IPS DF 19.7 (cell line): ENCODE measurements around the gene AGTR1.
"Not testable (repeated sequence)": the region's sequence is repeated elsewhere in the genome, so short reads cannot be mapped to it uniquely, and the experiment has no call there.

Experiments used
- DNase-seq: peaks from one replicate; pipeline ENCODE4 v3.0.0-alpha.2; 2013; ENCODE audit warnings: low read depth, low spot score

AGTR1 gene

DNA sequence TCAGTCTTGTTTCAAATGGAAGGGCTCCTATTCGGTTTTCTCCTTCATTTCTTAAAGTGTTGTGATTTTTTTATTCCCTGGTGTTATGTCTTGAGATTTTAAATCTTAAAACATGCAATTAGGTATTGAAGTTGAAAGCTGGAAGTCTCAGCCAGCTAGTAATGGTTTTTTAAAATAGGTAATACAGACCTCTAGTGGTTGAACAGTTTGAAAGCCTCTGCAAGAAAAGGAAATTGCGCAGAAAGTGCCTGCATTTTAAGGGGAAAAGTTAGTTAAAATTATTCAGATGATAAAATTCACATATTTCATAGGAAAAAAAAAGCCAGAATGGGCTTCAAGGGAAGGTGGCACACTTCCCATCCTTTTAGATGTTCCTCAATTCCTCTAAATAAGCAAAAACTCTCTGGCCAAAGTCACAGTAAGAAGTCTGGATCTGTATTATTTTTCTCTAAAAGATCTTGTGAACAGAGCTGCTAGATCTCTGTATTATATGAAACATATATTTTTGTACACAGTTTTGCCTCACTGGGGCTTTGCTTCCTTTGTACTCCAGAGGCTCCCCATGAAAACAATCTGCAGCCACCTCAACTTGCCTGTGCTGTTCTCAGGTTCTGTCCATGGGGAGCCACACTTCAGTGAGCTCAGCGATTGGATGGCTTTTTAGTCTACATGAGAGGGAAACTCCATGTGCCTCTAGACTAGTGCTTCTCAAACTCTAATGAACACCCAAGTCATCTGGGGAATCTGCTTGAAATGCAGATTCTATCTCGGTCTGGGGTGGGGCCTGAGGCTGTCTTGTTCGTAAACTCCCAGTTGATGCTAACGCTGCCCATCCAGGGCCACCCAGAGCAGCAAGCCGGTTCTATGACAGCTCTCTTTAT is 21.5 kb downstream of the AGTR1 start:
- no peak for DNase-seq

GRCh38 chr3:148720873-148721272 is 23.2 kb downstream of the AGTR1 start:
- DNase-seq = no peak

GRCh38 chr3:148723631-148724030 is 25.9 kb downstream of the AGTR1 start:
- no peak for DNase-seq

DNA sequence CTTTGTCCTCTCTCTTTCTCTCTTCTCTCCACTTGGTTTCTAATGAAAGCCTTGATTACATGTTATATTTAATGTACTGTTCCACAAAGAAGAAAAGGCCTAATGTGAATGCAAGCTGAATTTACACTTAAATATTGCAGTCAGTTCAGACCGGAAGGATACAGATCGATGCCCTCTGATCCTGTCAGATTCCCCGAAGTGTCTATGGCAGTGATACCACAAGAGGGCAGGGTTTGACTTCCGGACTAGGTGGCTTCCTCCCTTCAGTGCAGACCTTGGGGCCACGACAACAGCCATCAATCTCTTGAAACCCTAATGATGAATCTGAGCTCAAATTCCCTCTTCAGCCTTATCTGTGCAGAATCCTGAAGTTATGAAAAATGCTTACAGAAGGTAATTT is 29.5 kb downstream of the AGTR1 start:
- no peak for DNase-seq

DNA sequence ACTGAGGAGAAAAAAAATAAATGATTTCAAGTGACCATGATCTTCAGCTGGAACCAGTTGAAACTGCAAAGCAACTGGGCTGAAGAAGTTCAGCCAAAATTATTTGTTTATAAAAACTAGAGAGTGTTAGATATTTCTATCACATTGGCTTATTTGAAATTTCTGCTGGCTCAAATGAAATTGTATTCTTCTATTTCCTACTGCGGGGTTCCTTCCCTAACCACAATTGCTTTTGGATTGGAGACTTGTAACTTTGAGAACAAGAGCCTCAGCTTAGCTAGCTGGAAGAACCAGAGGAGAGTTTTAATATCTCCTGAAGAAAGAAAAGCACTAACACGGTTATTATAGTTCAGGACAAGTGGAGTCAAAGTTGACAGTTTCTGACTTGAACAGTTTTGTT is 31.1 kb downstream of the AGTR1 start:
- DNase-seq = no peak

- no peak for DNase-seq
Measured at GRCh38 chr3:148729476-148730055, 31.9 kb downstream of the AGTR1 start.

- no peak for DNase-seq
Measured at GRCh38 chr3:148730676-148731075, 33.0 kb downstream of the AGTR1 start.

DNA sequence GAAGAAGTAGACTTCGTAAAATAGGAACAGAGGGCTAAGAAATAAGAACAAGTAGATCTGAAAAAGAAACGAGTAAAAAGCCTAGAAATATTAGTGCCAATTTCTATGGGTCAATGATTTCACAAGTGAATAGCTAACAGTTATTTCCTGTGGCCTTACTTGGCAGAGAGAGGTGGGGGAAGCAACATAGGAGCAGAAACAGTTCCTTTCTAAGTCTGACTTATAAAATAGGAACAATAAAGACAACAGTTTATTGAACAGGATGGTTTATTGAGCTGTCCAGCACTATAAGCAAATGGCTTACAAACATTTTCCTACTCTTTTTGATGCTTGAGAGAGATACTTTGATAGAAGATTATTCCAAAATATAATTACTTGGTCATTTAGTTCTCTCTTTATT is 37.9 kb downstream of the AGTR1 start:
- no peak for DNase-seq

DNA sequence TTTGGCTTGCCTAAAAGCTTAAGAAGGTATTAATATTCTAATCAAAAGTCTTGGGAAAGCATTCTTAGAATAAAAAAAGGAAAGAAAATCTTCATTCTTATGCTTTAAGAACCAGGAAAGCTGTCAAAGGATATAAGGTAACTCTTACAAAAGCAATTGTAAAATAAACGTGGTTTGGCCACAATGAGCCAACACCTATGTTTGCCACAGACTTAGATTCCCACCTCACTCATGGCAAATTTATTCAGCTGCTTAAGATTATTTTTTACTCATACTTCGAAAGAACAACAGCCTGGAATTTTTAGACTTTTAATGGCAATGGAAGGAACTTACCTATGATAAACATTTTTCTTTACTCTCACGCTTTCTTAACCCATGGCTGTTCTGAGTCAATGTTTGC is 38.4 kb downstream of the AGTR1 start:
- DNase-seq = no peak

DNA sequence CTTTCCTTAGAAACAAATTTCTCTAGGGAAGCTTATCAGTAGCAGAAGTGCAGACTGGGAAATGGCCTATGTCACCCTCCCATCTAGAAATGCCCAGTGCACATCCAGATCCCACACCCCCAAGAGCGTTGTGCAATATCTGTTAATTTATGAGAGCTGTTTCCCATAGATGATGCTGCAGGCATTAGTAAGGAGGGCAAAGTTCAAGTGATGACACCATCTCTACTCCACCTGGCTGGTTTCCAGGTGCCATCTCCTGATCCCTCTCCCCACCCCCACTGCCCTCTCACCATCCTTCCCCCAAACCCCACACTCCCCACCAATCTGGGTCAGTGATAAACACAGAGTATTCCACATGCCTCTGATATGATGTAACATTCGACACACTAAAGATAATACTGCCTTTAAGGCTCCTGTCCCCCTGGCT is 39.4 kb downstream of the AGTR1 start:
- DNase-seq = no peak

- DNase-seq = no peak
Measured at GRCh38 chr3:148739720-148740119, 42.0 kb downstream of the AGTR1 start.

- no peak for DNase-seq
Measured at GRCh38 chr3:148740291-148740690, 42.6 kb downstream of the AGTR1 start.

DNA sequence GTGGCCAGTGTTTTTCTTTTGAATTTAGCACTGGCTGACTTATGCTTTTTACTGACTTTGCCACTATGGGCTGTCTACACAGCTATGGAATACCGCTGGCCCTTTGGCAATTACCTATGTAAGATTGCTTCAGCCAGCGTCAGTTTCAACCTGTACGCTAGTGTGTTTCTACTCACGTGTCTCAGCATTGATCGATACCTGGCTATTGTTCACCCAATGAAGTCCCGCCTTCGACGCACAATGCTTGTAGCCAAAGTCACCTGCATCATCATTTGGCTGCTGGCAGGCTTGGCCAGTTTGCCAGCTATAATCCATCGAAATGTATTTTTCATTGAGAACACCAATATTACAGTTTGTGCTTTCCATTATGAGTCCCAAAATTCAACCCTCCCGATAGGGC is 43.5 kb downstream of the AGTR1 start:
- DNase-seq = no peak

DNA sequence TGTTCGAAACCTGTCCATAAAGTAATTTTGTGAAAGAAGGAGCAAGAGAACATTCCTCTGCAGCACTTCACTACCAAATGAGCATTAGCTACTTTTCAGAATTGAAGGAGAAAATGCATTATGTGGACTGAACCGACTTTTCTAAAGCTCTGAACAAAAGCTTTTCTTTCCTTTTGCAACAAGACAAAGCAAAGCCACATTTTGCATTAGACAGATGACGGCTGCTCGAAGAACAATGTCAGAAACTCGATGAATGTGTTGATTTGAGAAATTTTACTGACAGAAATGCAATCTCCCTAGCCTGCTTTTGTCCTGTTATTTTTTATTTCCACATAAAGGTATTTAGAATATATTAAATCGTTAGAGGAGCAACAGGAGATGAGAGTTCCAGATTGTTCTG is 44.4 kb downstream of the AGTR1 start:
- no peak for DNase-seq

- DNase-seq = no peak
Measured at GRCh38 chr3:148746053-148746452, 48.4 kb downstream of the AGTR1 start.

DNA sequence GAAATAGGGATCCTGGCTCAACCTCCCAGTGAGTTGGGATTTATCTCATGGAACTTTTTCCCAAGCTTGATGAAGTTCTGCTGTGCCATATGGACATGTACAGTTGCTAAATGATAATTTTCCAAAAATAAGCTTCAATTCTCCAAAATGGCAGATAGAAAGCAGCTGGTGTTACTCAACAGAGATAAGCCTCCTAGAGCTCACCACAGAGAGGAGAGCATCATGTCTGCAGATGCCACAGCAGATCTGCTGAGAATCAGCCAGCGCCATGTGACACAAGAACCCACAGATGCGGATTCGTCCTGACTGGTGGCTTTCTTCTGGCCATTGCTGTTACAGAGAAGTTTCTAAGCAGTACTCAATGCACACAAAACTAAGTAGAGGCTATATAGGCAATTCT is 50.6 kb downstream of the AGTR1 start:
- DNase-seq = no peak

- DNase-seq = no peak
Measured at GRCh38 chr3:148750296-148750695, 52.6 kb downstream of the AGTR1 start.

- no peak for DNase-seq
Measured at GRCh38 chr3:148751461-148751860, 53.8 kb downstream of the AGTR1 start.

DNA sequence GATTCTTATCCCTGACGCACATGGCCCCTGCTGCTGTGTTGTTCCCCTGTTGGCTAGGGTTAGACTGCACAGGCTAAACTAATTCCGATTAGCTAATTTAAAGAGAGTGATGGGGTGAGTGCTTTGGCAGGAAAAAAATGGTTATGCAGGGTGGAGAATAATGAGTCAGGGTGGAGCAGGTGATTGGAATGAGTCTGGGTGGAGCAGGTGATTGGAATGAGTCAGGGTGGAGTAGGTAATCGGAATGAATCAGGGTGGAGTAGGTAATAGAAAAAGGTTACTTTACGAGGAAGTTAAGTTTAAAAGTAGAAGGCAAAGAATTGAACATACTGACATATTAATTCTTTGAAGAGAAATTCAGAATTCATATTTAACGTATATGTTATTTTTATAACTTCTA is 55.7 kb downstream of the AGTR1 start:
- not testable (repeated sequence) for DNase-seq

DNA sequence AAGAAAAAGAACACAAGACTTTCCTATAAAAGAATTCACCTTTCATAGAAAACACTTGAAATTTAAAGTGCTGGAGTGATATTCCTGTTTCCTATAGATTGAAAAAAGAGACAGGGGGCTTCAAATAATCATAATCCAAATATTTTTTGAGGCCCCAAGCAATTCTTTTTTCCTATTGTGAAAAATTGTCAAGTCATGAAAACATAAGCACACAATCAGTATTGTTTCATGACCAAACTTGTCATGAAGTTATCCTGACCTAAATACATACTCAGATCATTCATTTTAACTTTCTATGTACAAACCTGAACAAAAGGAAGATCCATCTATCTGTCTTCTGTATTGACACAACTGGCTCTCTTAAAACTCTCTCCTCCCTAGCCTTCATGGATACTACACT is 57.9 kb downstream of the AGTR1 start:
- no peak for DNase-seq

- DNase-seq = no peak
Measured at GRCh38 chr3:148756311-148756710, 58.6 kb downstream of the AGTR1 start.

- no peak for DNase-seq
Measured at GRCh38 chr3:148757238-148758215, 59.8 kb downstream of the AGTR1 start.
